Measurements from ENCODE around the gene ASCC3.

The ASCC3 gene

GRCh38 chr6:100464903-100465700, 416.0 kb downstream of the ASCC3 start, which contains the start of gene SIM1:
Gene SIM1 (minus strand): TSS chr6:100464921. CDS start chr6:100463468, 1,453 bp downstream.
- no peak for DNase-seq (ENCODE audit: low read depth)

- no peak for DNase-seq (ENCODE audit: low read depth)
Measured at GRCh38 chr6:100464162-100464851, 416.8 kb downstream of the ASCC3 start.

- no peak for DNase-seq (ENCODE audit: low read depth)
Measured at GRCh38 chr6:100463630-100464161, 417.4 kb downstream of the ASCC3 start.

GRCh38 chr6:100462706-100463629, 418.2 kb downstream of the ASCC3 start:
- DNase-seq (ENCODE audit: low read depth), result no peak

GRCh38 chr6:100461917-100462705, 419.0 kb downstream of the ASCC3 start:
- no peak for DNase-seq (ENCODE audit: low read depth)

GRCh38 chr6:100461278-100461916, 419.7 kb downstream of the ASCC3 start:
- DNase-seq (ENCODE audit: low read depth), result no peak

- no peak for DNase-seq (ENCODE audit: low read depth)
Measured at GRCh38 chr6:100460650-100461204, 420.4 kb downstream of the ASCC3 start.

- DNase-seq (ENCODE audit: low read depth), result no peak
Measured at GRCh38 chr6:100459592-100460184, 421.4 kb downstream of the ASCC3 start.

- no peak for DNase-seq (ENCODE audit: low read depth)
Measured at GRCh38 chr6:100458841-100459591, 422.1 kb downstream of the ASCC3 start.
